NCI-H2171 (cell line): ENCODE data around the gene USP46.

ENCODE experiments used
- DNase-seq: peaks from one replicate; lab custom pipeline; 2025; lab: John Stamatoyannopoulos, UW

The USP46 gene

DNA sequence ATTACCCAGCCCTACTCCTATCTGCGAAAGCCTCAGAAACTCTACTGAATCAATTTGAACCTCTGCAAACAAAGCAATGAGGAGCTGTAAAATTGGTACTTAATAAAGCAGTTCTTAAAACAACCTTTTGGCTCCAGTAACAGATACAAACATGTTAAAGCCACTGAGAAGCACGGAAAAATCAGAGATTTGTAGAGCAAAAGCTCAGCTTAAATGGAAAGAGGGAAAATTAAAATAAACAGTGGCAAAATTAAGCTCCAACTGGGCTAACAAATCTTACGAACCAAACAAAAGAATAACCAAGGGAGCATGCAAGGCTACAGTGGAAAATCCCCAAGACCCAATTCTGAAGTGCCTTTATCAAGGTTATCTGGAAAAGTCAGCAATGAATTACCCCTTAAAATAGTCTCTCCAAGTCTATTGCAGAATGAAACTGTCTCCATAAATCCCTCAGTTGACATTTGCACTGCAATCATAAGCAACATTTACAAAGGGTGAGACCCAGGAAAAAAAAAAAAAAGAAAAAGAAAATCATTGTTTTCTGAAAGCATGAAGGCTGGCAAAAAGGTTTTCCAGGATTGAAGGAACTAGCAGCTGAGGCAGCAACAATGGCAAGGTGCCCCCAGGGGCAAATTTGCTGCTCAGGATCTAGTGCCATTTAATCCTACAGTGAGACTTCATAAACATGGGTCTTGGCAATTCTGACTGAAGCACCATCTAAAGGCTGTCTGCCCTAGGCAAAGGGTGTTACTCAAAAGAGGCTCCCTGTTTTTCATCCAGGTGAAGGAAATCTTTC, 40.1 kb downstream of the USP46 start:
- DNase-seq: no peak

- no peak for DNase-seq
These were observed 41.6 kb downstream of the USP46 start for GRCh38 chr4:52617336-52618020.

DNA sequence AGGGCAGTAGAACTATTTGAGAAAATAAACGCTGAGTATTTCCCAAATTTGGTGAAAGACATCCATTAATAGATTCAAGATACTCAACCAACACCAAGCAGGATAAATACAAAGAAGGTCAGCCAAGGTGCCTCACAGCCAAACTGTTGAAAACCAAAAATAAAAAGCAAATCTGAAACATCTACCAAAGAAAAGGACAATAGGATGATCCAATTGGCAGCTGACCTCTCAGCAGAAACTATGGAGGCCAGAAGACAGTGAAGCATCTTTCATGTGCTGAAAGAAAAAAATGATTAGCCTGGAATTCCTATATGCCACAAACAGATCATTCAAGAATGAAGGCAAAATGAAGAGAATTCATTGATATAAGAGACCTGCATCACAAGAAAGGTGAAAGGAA, 44.9 kb downstream of the USP46 start:
- DNase-seq: no peak

GRCh38 chr4:52612341-52612740, 46.8 kb downstream of the USP46 start:
- no peak for DNase-seq

GRCh38 chr4:52611030-52611555, 48.0 kb downstream of the USP46 start:
- DNase-seq: no peak

- no peak for DNase-seq
These were observed 52.4 kb downstream of the USP46 start for GRCh38 chr4:52606726-52607125.

DNA sequence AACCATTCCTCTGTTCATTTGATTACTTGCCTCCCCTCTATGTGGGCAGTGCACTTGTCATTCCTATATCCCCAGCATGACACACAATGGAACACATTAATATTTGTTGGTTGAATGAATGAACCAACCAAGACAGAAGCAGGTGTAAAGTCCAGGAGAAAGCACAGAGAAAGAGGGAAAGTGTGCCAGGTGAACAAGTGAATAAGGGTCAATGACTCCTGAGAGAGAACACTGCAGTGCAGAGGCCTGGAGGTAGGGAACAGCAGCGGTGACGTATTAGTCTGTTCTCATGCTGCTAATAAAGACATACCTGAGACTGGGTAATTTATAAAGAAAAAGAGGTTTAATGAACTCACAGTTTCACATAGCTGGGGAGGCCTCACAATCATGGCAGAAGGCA, 53.1 kb downstream of the USP46 start:
- no peak for DNase-seq

- no peak for DNase-seq
These were observed 54.9 kb downstream of the USP46 start for GRCh38 chr4:52604215-52604614.

GRCh38 chr4:52600275-52600674, 58.8 kb downstream of the USP46 start:
- no peak for DNase-seq

DNA sequence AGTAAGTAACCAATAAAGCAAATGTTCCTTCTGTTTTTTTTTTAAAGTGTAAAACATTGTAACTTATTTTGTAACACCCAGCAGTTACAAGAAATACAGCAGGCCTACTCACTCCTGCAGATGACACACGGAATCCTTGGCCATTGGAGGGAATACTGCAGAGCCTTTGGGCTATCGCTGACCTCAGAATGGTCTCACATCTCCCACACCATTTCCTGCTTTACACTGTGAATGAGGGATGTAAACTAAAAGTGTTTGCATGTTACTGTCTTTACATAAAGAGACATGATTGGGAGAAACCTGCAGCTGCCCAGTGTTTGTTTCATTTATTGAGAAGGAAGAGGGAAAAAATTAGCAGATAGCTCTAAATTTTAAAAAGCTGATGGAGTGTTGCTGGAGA, 64.1 kb downstream of the USP46 start:
- DNase-seq: no peak

- DNase-seq: no peak
These were observed 66.8 kb downstream of the USP46 start for GRCh38 chr4:52592287-52592686.

GRCh38 chr4:52588771-52589591, 70.1 kb downstream of the USP46 start:
- DNase-seq: no peak

DNA sequence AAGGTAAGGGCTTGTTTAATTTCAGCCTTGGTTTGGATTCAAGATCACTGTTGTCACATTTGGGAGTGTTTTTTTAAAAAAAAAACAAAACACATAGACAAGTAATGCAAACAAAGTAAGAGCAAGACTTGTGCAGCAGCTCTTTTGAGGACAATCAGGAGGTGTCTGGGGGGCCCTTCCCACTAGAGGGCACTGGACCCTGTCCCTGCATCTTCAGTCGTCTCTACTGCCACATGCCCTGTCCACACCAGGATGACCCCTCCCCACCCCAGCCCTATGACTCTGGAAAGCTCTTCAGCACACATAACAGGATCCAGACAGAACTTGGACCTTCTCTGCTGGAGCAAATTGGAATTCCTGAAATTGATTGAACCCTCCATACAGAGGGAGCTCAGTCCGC, 71.0 kb downstream of the USP46 start:
- no peak for DNase-seq

- no peak for DNase-seq
These were observed 73.0 kb downstream of the USP46 start for GRCh38 chr4:52586069-52586468.

DNA sequence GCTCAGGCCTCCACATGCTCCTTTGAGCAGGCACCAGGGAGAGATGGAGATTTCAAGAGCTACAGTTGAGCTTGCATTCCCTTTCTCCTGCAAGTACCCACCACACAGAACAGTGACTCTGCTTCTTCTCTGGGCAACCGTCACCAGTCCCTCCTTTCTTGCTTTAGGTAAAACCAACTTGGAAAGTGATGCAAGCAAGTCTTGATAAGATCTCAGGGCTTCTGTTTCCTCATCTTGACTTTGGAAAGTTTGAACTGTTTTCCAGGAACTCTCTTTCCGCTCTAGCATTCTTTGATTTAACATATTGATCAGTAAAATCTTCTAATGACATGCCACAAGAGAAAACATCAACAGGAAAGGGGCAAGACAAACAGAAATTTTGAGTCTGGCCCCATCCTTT, 73.7 kb downstream of the USP46 start:
- DNase-seq: no peak

DNA sequence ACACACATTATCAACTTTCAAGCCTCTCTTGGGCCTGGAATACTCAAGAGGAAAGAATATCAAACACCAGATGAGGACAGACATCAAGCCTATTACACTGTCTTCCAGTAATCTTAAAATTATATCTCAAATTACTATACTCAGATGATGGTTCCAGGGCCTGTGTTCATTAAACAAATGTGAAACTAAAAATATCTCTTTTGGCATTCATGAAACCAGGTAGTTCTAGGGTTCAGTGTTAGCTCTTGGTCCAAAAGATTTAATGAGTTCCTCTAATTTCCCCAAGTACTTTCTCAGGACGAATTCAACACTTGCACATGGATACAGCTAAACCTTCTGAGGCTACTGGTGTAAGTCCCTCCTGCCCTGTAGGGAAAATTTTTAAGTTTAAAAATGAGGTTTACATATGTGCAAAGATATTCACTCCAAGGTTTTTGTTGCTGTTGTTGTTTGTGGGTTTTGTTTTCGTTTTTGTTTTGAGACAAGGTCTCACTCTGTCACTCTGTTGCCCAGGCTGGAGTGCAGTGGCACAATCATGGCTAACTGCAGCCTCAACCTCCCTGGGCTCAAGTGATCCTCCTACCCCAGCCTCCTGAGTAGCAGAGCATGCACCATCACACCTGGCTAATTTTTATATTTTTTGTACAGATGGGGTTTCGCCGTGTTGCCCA, 79.4 kb downstream of the USP46 start:
- DNase-seq: no peak

DNA sequence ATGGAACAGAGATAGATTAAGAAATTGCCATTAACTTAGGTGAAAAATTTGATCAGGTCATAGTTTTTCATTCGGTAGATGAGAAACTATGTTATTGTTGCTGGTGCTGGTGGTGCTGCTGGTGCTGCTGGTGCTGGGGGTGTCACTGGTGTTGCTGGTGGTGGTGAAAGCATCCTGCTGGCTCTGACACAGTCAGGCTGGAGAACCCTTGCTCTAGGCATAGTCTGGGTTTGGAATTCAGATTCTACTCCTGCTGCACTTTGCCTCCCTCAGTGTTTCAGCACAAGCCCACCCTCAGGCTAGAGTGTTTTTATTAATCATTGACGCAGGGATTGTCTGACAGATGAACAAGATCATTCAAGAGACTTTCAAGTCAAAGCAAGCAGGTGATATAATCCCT, 80.2 kb downstream of the USP46 start:
- DNase-seq: no peak

GRCh38 chr4:52577624-52577962, 81.5 kb downstream of the USP46 start:
- DNase-seq: no peak

DNA sequence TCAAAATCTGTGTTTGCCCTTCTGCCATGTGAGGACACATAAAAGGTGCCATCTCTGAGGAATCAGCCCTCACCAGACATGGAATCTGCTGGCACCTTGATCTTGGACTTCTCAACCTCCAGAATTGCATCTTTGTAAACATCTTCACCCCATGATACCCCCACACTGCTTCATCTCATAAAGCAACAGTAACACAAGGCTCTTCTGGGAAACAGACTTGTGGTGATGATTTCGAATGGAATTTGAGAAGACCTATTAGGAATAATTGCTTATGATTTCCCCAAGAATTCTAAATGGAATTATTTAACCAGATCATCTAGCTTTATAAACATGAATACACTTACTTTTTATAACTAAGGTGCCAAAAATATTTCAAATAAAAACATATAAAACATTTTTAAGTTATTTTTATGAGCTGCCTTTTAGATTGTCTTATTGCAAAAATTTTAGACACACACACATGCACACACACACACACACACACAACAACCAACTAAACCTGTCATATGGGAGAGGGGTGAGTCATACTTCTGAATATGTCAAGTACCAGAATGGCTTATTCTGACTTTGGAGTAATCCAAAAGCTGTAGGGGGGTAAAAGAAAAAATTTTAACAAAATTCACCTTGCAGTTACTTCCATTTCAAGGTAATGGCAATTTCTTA, 82.0 kb downstream of the USP46 start:
- no peak for DNase-seq

DNA sequence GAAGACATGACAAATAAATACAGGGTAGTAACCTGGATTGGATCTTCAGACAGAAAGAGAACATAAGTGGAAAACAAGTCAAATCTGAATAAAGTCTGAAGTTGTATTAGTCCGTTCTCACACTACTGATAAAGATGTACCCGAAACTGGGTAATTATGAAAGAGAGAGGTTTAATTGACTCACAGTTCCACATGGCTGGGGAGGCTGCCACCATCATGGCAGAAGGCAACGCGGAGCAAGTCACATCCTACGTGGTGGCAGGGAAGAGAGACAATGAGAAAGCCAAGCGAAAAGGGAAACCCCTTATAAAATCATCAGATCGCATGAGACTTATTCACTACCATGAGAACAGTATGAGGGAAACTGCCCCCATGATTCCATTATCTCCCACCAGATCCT, 82.8 kb downstream of the USP46 start:
- DNase-seq: no peak

- DNase-seq: no peak
These were observed 83.7 kb downstream of the USP46 start for GRCh38 chr4:52575406-52575805.

DNA sequence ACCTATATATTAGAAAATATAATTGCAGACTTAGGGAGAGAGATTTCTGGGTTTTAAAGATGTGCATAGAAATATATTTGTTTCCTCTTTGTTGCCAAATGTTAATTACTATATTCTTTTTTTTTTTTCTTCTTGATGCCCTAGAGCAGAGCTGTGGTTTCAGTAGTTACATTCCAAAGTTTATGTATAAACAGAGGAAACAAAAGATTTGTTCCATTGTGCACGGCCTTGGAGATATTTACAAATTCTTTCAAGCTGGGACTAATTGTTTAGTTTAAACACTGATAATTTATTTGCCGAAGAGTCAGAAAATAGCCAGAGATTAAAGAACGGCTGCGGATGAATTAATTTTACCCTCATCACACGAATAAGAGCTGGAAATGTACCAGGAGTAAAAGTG, 85.1 kb downstream of the USP46 start:
- no peak for DNase-seq
